ENCODE results near the gene LGR6. TPM values are rescaled to one million over a fixed set of nuclear protein-coding genes. Genes with fewer than 3 reads are reported as not detected.
"Not testable (repeated sequence)": the region's sequence is repeated elsewhere in the genome, so short reads cannot be mapped to it uniquely, and the experiment has no call there.

Gene LGR6
- total and polyA plus RNA-seq, 10 of the 15 experiments (the other 5 are each of a cell fraction or from before 2014, with no cell fraction given), result not detected

GRCh38 chr1:202238914-202239313 lies 45.3 kb downstream of the LGR6 start:
- no peak overlapping the region for H3K27ac ChIP-seq (ENCODE audit: control insufficient read depth, insufficient read depth)
- no peak overlapping the region for H3K4me3 ChIP-seq
- 70% methylated on average over 22 of the region's 22 CpGs for WGBS (ENCODE audit: insufficient coverage, insufficient replicate concordance, low lambda C conversion rate, missing lambda C conversion rate)
- BruUV-seq (replicated peaks), result no TSS peak
- SMC1A ChIA-PET (ENCODE audit: uncharacterized antibody, unreplicated experiment), result no interaction called here
- H3K9me3 ChIP-seq (replicated peaks; ENCODE audit: control insufficient read depth, insufficient read depth, low read length), result no peaks in the 10 kb centered on the region
- TF ChIP-seq RFX5 (IDR thresholded peaks at IDR 0.05; ENCODE audit: low read depth, low read length) (no peak), IKZF2 (IDR thresholded peaks at IDR 0.05) (no peak), E2F4 (IDR thresholded peaks at IDR 0.05; ENCODE audit: low read depth, low read length) (no peak), USF1 (IDR thresholded peaks at IDR 0.05; ENCODE audit: borderline replicate concordance, extremely low read length, insufficient read depth, low read depth, low read length) (no peak), ETV6 (conservative IDR thresholded peaks at IDR 0.05 in 1 of 2, IDR thresholded peaks at IDR 0.05 in 1 of 2; ENCODE audit: borderline replicate concordance in 1 of 2, low read depth in 1 of 2) (no peak), SMARCA5 (IDR thresholded peaks at IDR 0.05) (no peak), USF2 (IDR thresholded peaks at IDR 0.05; ENCODE audit: borderline replicate concordance, low read depth, low read length) (no peak), ZNF384 (IDR thresholded peaks at IDR 0.05; ENCODE audit: borderline replicate concordance, low read depth, low read length) (no peak), GATAD2B (conservative IDR thresholded peaks at IDR 0.05; ENCODE audit: low read depth) (no peak)
- peaks cover 3% of the 10 kb centered on the region; the same call in 1 of the 2 replicates for H3K4me1 ChIP-seq (ENCODE audit: control insufficient read depth, insufficient read depth, low read length)
- no peak for ATAC-seq
- H4K20me1 ChIP-seq (ENCODE audit: control insufficient read depth, insufficient read depth), result no peaks in the 10 kb centered on the region
- no peak overlapping the region for H3K9ac ChIP-seq (ENCODE audit: control insufficient read depth, insufficient read depth, low read length)
- RAD21 ChIA-PET (ENCODE audit: unreplicated experiment), result no interaction called here
- DNase-seq (ENCODE audit: low read depth, low spot score), result no peak
- H3K79me2 ChIP-seq (ENCODE audit: control insufficient read depth, insufficient read depth, low read length), result no peaks in the 10 kb centered on the region
- FAIRE-seq, result no peak
- CTCF ChIA-PET, result interaction anchor here (0.6 to 2.3 kb wide), 4 partner anchors 13 to 488 kb away, joined by 3 to 12 read pairs (median 4); no protein-coding TSS in a partner anchor
- no peaks in the 10 kb centered on the region for H3K36me3 ChIP-seq (ENCODE audit: control insufficient read depth in 2 of 2, insufficient read depth in 2 of 2, low read length in 1 of 2)
- no peaks in the 10 kb centered on the region; a peak in 1 of 4 replicates for H3K27me3 ChIP-seq (replicated peaks in 1 of 2; ENCODE audit: control insufficient read depth in 2 of 2, insufficient read depth in 2 of 2, low read length in 1 of 2)
- POLR2A ChIA-PET, result no interaction called here
- no peak overlapping the region for H2AFZ ChIP-seq (ENCODE audit: control insufficient read depth, low read depth, low read length)
- intact Hi-C loops (cut with micrococcal nuclease; ENCODE audit: unreplicated experiment) (loop anchor here (5.0 kb wide), 1 partner anchor 47 kb away; the partner anchor contains the start of gene LGR6), in situ Hi-C loops (cut with MboI) (no loop called here)
- no peak overlapping the region for H3K4me2 ChIP-seq (ENCODE audit: control insufficient read depth, insufficient read depth)

- SMC1A ChIA-PET (ENCODE audit: uncharacterized antibody, unreplicated experiment); H4K20me1 ChIP-seq (ENCODE audit: control insufficient read depth, insufficient read depth); H2AFZ ChIP-seq (ENCODE audit: control insufficient read depth, low read depth, low read length); FAIRE-seq; H3K9me3 ChIP-seq (replicated peaks; ENCODE audit: control insufficient read depth, insufficient read depth, low read length); DNase-seq (ENCODE audit: low read depth, low spot score); RAD21 ChIA-PET (ENCODE audit: unreplicated experiment); H3K4me1 ChIP-seq (ENCODE audit: control insufficient read depth, insufficient read depth, low read length); H3K9ac ChIP-seq (ENCODE audit: control insufficient read depth, insufficient read depth, low read length); ATAC-seq; H3K79me2 ChIP-seq (ENCODE audit: control insufficient read depth, insufficient read depth, low read length); BruUV-seq (replicated peaks); in situ Hi-C loops (cut with MboI); H3K4me2 ChIP-seq (ENCODE audit: control insufficient read depth, insufficient read depth); intact Hi-C loops (cut with micrococcal nuclease; ENCODE audit: unreplicated experiment); H3K27me3 ChIP-seq (replicated peaks in 1 of 2; ENCODE audit: control insufficient read depth in 2 of 2, insufficient read depth in 2 of 2, low read length in 1 of 2); H3K36me3 ChIP-seq (ENCODE audit: control insufficient read depth in 2 of 2, insufficient read depth in 2 of 2, low read length in 1 of 2); H3K4me3 ChIP-seq; H3K27ac ChIP-seq (ENCODE audit: control insufficient read depth, insufficient read depth): not testable (repeated sequence)
- 0% methylated on average over 2 of the region's 3 CpGs for WGBS (ENCODE audit: insufficient coverage, insufficient replicate concordance, low lambda C conversion rate, missing lambda C conversion rate)
- CTCF ChIA-PET, result interaction anchor here (1.3 to 1.4 kb wide), 2 partner anchors 47 to 50 kb away, joined by 3 to 4 read pairs; no protein-coding TSS in a partner anchor
- POLR2A ChIA-PET, result interaction anchor here (0.5 kb wide), 1 partner anchor 1412 kb away, joined by 3 read pairs; no protein-coding TSS in a partner anchor
Observed at GRCh38 chr1:202240226-202240625, 46.6 kb downstream of the LGR6 start.
